ENCODE results near the gene CIRBP.
A peak's percentile ranks its signal among the peaks of the same experiment; 100 is the strongest.

Gene CIRBP

GRCh38 chr19:1257475-1258162 lies 11.5 kb upstream of the CIRBP start:
- no peak for DNase-seq

- no peak for DNase-seq
Observed at GRCh38 chr19:1258163-1258492, 11.0 kb upstream of the CIRBP start.

GRCh38 chr19:1258707-1259205 lies 10.4 kb upstream of the CIRBP start:
- DNase-seq, result no peak

GRCh38 chr19:1259206-1259875 lies 9.8 kb upstream of the CIRBP start:
- no peak for DNase-seq

GRCh38 chr19:1259876-1260748 lies 9.0 kb upstream of the CIRBP start:
- no peak for DNase-seq

GRCh38 chr19:1260749-1261537 lies 8.2 kb upstream of the CIRBP start:
- DNase-seq, result peak; percentile 96

- no peak for DNase-seq
Observed at GRCh38 chr19:1261538-1261797, 7.7 kb upstream of the CIRBP start.

GRCh38 chr19:1261798-1262622 lies 7.1 kb upstream of the CIRBP start:
- DNase-seq, result no peak

- DNase-seq, result no peak
Observed at GRCh38 chr19:1262623-1263123, 6.5 kb upstream of the CIRBP start.

GRCh38 chr19:1263188-1263587 lies 5.9 kb upstream of the CIRBP start:
- DNase-seq, result no peak

GRCh38 chr19:1264801-1265614 lies 4.1 kb upstream of the CIRBP start:
- DNase-seq, result no peak

- no peak for DNase-seq
Observed at GRCh38 chr19:1265615-1266128, 3.5 kb upstream of the CIRBP start.

GRCh38 chr19:1266129-1266915 lies 2.8 kb upstream of the CIRBP start:
- peak; percentile 81 for DNase-seq

GRCh38 chr19:1266916-1267476 lies 2.1 kb upstream of the CIRBP start:
- DNase-seq, result peak; percentile 31

GRCh38 chr19:1267477-1268225 lies 1.5 kb upstream of the CIRBP start:
- DNase-seq, result no peak

GRCh38 chr19:1268226-1269064 lies 687 bp upstream of the CIRBP start:
- no peak for DNase-seq

- peak; percentile 83 for DNase-seq
Observed at GRCh38 chr19:1269478-1270212, 513 bp downstream of the CIRBP start.

Measured in NCI-H1105 treated with DMSO at 0.1 percent for 48 hours (cell line).